ENCODE measurements around the gene FXYD3. TPM values are rescaled to one million over a fixed set of nuclear protein-coding genes. Genes with fewer than 3 reads are reported as not detected.
A peak's percentile ranks its signal among the peaks of the same experiment; 100 is the strongest.

FXYD3 gene
- total RNA-seq, 2 donors from 2014 or later: 365 to 1,352 TPM

GRCh38 chr19:35109395-35110112, 6.1 kb upstream of the FXYD3 start:
- no peak for DNase-seq (ENCODE audit: low spot score)
- no peak overlapping the region for H3K4me3 ChIP-seq
- TF ChIP-seq POLR2A (IDR thresholded peaks at IDR 0.05): no peak
- TF ChIP-seq, protein P1, sequence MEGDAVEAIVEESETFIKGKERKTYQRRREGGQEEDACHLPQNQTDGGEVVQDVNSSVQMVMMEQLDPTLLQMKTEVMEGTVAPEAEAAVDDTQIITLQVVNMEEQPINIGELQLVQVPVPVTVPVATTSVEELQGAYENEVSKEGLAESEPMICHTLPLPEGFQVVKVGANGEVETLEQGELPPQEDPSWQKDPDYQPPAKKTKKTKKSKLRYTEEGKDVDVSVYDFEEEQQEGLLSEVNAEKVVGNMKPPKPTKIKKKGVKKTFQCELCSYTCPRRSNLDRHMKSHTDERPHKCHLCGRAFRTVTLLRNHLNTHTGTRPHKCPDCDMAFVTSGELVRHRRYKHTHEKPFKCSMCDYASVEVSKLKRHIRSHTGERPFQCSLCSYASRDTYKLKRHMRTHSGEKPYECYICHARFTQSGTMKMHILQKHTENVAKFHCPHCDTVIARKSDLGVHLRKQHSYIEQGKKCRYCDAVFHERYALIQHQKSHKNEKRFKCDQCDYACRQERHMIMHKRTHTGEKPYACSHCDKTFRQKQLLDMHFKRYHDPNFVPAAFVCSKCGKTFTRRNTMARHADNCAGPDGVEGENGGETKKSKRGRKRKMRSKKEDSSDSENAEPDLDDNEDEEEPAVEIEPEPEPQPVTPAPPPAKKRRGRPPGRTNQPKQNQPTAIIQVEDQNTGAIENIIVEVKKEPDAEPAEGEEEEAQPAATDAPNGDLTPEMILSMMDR (IDR thresholded peaks at IDR 0.05): no peak
- TF ChIP-seq POLR2AphosphoS5 (IDR thresholded peaks at IDR 0.05): no peak
- no peaks in the 10 kb centered on the region for H3K9me3 ChIP-seq
- intact Hi-C loops (cut with DNase I): no loop called here
- H3K4me1 ChIP-seq (replicated peaks): no peaks in the 10 kb centered on the region
- 70% methylated on average over 22 of the region's 22 CpGs for WGBS
- no peak overlapping the region for H3K27ac ChIP-seq
- H3K36me3 ChIP-seq: no peaks in the 10 kb centered on the region
- no peaks in the 10 kb centered on the region for H3K27me3 ChIP-seq (replicated peaks; ENCODE audit: insufficient read depth)

DNA sequence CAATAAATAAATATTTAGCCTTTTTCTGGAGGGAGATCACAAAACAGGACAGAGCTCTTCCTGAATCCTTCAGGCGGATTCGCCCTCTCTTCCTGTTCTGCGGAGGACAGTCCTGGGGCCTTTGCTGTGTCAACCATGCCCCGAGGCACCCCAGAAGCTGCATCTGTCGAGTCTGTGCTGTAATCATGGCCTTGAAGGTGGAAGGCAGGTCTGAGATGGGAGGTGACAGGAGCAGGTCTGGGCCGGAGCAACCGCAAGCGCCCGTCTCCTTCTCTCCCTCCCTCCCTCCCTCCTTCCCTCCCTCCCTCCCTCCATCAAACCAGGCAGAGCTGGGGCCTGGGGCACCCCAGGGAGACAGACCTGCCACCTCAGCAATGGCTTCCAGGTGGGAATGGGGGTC, 4.6 kb upstream of the FXYD3 start:
- H3K36me3 ChIP-seq: no peaks in the 10 kb centered on the region
- no peaks in the 10 kb centered on the region for H3K9me3 ChIP-seq
- TF ChIP-seq POLR2AphosphoS5 (IDR thresholded peaks at IDR 0.05) (no peak), POLR2A (IDR thresholded peaks at IDR 0.05) (no peak)
- TF ChIP-seq, protein P1 (IDR thresholded peaks at IDR 0.05): no peak
- H3K27me3 ChIP-seq (replicated peaks; ENCODE audit: insufficient read depth): no peaks in the 10 kb centered on the region
- WGBS: 42% methylated on average over 9 of the region's 9 CpGs
- peak overlapping the region in 1 of 2 donors; percentile 41 for H3K27ac ChIP-seq
- H3K4me1 ChIP-seq (replicated peaks): no peaks in the 10 kb centered on the region
- no peak for DNase-seq (ENCODE audit: low spot score)
- intact Hi-C loops (cut with DNase I): no loop called here
- H3K4me3 ChIP-seq: no peak overlapping the region

- TF ChIP-seq POLR2A (IDR thresholded peaks at IDR 0.05): no peak
- TF ChIP-seq POLR2AphosphoS5 (IDR thresholded peaks at IDR 0.05): no peak
- 92% methylated on average over 15 of the region's 15 CpGs for WGBS
Measured at GRCh38 chr19:35112995-35113688, 2.5 kb upstream of the FXYD3 start.

DNA sequence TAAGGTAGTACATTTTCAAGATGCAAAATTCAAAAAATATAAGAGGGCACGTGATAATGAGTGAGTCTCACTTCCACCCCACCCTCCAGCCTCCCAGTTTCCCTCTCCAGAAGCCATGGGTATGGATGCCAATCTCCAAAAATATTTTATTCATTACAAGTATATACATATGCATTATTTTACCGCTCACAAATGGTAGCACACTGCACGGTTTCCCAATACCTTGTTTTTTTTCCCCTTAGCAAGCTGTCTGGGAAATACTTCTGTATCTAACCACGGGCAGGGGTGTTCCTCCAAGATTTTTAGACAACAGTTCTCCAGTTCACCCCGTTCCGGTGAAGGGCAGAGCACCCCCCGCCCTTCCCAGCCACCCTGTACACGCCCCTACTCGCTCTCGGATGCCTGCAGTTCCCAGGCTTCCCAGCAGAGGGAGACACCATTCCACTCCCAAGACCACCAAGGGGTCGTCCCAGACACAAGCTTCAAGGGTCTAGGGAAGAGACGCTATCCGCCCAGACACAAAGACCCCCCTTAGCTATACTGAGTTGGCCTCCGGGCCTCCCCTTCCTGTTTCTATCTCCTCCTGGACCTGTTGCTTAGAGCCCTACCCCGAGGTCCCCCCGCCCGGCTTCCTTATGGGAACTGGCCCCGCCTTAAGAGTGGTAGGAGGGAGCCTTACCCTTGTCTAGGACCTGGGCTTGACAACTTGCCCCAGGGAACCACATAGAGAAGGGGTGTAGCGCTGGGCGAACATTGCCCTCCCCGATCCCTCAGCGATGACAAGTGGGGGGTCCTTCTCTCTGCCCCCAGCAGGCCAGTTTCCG, 1.1 kb upstream of the FXYD3 start:
- DNase-seq (ENCODE audit: low spot score): peak; percentile 84
- Histone ChIP-seq H3K36me3 (no peaks in the 10 kb centered on the region), H3K9me3 (no peaks in the 10 kb centered on the region), H3K27me3 (replicated peaks; ENCODE audit: insufficient read depth) (no peaks in the 10 kb centered on the region), H3K27ac (peak overlapping the region; percentile 83 to 88), H3K4me3 (peak overlapping the region; percentile 64 to 65), H3K4me1 (replicated peaks) (no peaks in the 10 kb centered on the region)
- 9% methylated on average over 23 of the region's 23 CpGs for WGBS
- intact Hi-C loops (cut with DNase I): loop anchor here (1.0 kb wide), 1 partner anchor 21 kb away; the partner anchor contains the start of gene LGI4
- TF ChIP-seq POLR2A (IDR thresholded peaks at IDR 0.05) (peak; percentile 71), POLR2AphosphoS5 (IDR thresholded peaks at IDR 0.05) (peak; percentile 70)
- TF ChIP-seq, protein P1 (IDR thresholded peaks at IDR 0.05): peak; percentile 94 to 98 (median 97)

More at GRCh38 chr19:35112995-35113688, 2.5 kb upstream of the FXYD3 start:
- Histone ChIP-seq H3K4me1 (replicated peaks) (no peaks in the 10 kb centered on the region), H3K4me3 (no peak overlapping the region), H3K27ac (no peak overlapping the region), H3K27me3 (replicated peaks; ENCODE audit: insufficient read depth) (no peaks in the 10 kb centered on the region), H3K36me3 (no peaks in the 10 kb centered on the region), H3K9me3 (no peaks in the 10 kb centered on the region)
- no peak for DNase-seq (ENCODE audit: low spot score)
- intact Hi-C loops (cut with DNase I): no loop called here

Measured in prostate gland (tissue), 2 donors.